A549 (cell line): ENCODE measurements around the gene GNAL. TPM values are rescaled to one million over a fixed set of nuclear protein-coding genes. Genes with fewer than 3 reads are reported as not detected.

Source experiments
- ATAC-seq, 2 experiments: fragments of 200-7000 bp in 1 of 2; fragments of >200 bp in 1 of 2; cut with Nextera tagmentation in 1 of 2; cut with Tn5 transposase in 1 of 2; 3 replicates each; pipeline versions ENCODE4 v1.8.0 to v1.9.1; 2018 to 2020; ENCODE audit warnings: mild to moderate bottlenecking in 1 of 2, moderate library complexity in 1 of 2
- CTCF ChIA-PET: fragments of 300-600 bp; sonication (Branson Sonifier 250); formaldehyde crosslinking; extraction: SDS; loops from one replicate; lab custom pipeline; 2021; ENCODE audit warnings: antibody characterized with exemption, inconsistent platforms; lab: Yijun Ruan, JAX
- POLR2A ChIA-PET: fragments of 350-600 bp; formaldehyde crosslinking; extraction: SDS; loops from one replicate; lab custom pipeline; 2021; ENCODE audit warnings: antibody characterized with exemption, inconsistent platforms; lab: Yijun Ruan, JAX
- DNase-seq, 2 experiments: peaks; one replicate each; pipeline versions ENCODE4 v3.0.0 to v3.0.0-alpha.2; 2011 to 2016; ENCODE audit warnings: low read depth in 1 of 2, low spot score in 1 of 2
- FAIRE-seq: peaks from 2 replicates; lab custom pipeline; 2011; peaks lifted over from hg19 to GRCh38; lab: Jason Lieb, UNC
- H3K27ac ChIP-seq, 2 experiments: fragments of >200 bp; sonication (Bioruptor Twin); formaldehyde crosslinking; 3 replicates each; pipeline ENCODE4 v1.5.1; 2016 to 2017
- H3K4me1 ChIP-seq: fragments of >200 bp; sonication (Bioruptor Twin); formaldehyde crosslinking; 3 replicates; pipeline ENCODE4 v1.6.1; 2016
- H3K4me2 ChIP-seq: fragments of >200 bp; sonication (Bioruptor Twin); formaldehyde crosslinking; 3 replicates; pipeline ENCODE4 v1.6.1; 2016
- H3K4me3 ChIP-seq: fragments of >200 bp; sonication (Bioruptor Twin); formaldehyde crosslinking; 3 replicates; pipeline ENCODE4 v1.5.1; 2016
- H3K9me3 ChIP-seq: fragments of >200 bp; sonication (Bioruptor Twin); formaldehyde crosslinking; 3 replicates; pipeline ENCODE4 v1.6.1; 2016
- BHLHE40 ChIP-seq: IDR thresholded peaks from 2 replicates; pipeline ENCODE4 v1.6.1; 2012; ENCODE audit warnings: low read depth, low read length, inconsistent platforms
- CBX8 ChIP-seq: fragments of 200-600 bp; sonication (generic); IDR thresholded peaks from 2 replicates; pipeline ENCODE4 v1.6.1; 2016
- CTCF ChIP-seq: fragments of >200 bp; sonication (Bioruptor Twin); formaldehyde crosslinking; IDR thresholded peaks from 3 replicates; pipeline ENCODE4 v1.5.1; 2016
- E2F6 ChIP-seq: IDR thresholded peaks from 2 replicates; pipeline ENCODE4 v1.6.1; 2012; ENCODE audit warnings: low read depth, borderline replicate concordance
- EHF ChIP-seq: fragments of 250-450 bp; sonication (Bioruptor Pico); IDR thresholded peaks from 2 replicates; pipeline ENCODE4 v1.5.0; 2020; ENCODE audit warnings: mild to moderate bottlenecking
- EHMT2 ChIP-seq: fragments of 200-600 bp; sonication (generic); IDR thresholded peaks from 2 replicates; pipeline ENCODE4 v1.6.1; 2016; ENCODE audit warnings: antibody characterized with exemption, low read depth, mild to moderate bottlenecking, moderate library complexity
- ELK1 ChIP-seq: fragments of 150-350 bp; IDR thresholded peaks from 2 replicates; pipeline ENCODE4 v1.6.1; 2014; ENCODE audit warnings: low read depth, mild to moderate bottlenecking, low read length
- FOSB ChIP-seq: fragments of 250-450 bp; sonication (Bioruptor Pico); IDR thresholded peaks from 2 replicates; pipeline ENCODE4 v1.5.0; 2020; ENCODE audit warnings: mild to moderate bottlenecking, moderate library complexity
- GATA3 ChIP-seq: IDR thresholded peaks from 2 replicates; pipeline ENCODE4 v1.6.1; 2012; ENCODE audit warnings: borderline replicate concordance
- HDAC2 ChIP-seq: fragments of 200-600 bp; sonication (generic); IDR thresholded peaks from 2 replicates; pipeline ENCODE4 v1.6.1; 2016
- HOXA7 ChIP-seq: fragments of 250-450 bp; sonication (Bioruptor Pico); IDR thresholded peaks from 2 replicates; pipeline ENCODE4 v1.5.0; 2020; ENCODE audit warnings: mild to moderate bottlenecking, moderate library complexity
- HOXB5 ChIP-seq: fragments of 250-450 bp; sonication (Bioruptor Pico); IDR thresholded peaks from 2 replicates; pipeline ENCODE4 v1.5.0; 2020; ENCODE audit warnings: mild to moderate bottlenecking, moderate library complexity
- JUN ChIP-seq, 2 experiments: fragments of >200 bp; sonication (Bioruptor Twin); formaldehyde crosslinking; IDR thresholded peaks; 2 replicates in 1 of 2; 3 replicates in 1 of 2; pipeline ENCODE4 v1.6.1; 2016 to 2017
- MAZ ChIP-seq: fragments of 150-350 bp; IDR thresholded peaks from 2 replicates; pipeline ENCODE4 v1.6.1; 2014; ENCODE audit warnings: antibody characterized with exemption, low read depth, low read length, borderline replicate concordance
- NPAS2 ChIP-seq: fragments of 250-450 bp; sonication (Bioruptor Pico); IDR thresholded peaks from 2 replicates; pipeline ENCODE4 v1.8.0; 2022; ENCODE audit warnings: mild to moderate bottlenecking, moderate library complexity, borderline replicate concordance
- RARB ChIP-seq: fragments of 250-450 bp; sonication (Bioruptor Pico); IDR thresholded peaks from 2 replicates; pipeline ENCODE4 v1.8.0; 2021; ENCODE audit warnings: mild to moderate bottlenecking, moderate library complexity
- RCOR1 ChIP-seq: fragments of 150-350 bp; IDR thresholded peaks from 2 replicates; pipeline ENCODE4 v1.6.1; 2014; ENCODE audit warnings: antibody characterized with exemption, low read length, low read depth
- RNF2 ChIP-seq: fragments of 200-600 bp; sonication (generic); IDR thresholded peaks from 2 replicates; pipeline ENCODE4 v1.6.1; 2016; ENCODE audit warnings: low read depth, mild to moderate bottlenecking, antibody characterized with exemption, moderate library complexity, borderline replicate concordance
- SREBF2 ChIP-seq: fragments of 450-650 bp; IDR thresholded peaks from 2 replicates; pipeline ENCODE4 v1.6.1; 2014; ENCODE audit warnings: mild to moderate bottlenecking, moderate library complexity
- ZC3H11A ChIP-seq: fragments of 450-650 bp; IDR thresholded peaks from 2 replicates; pipeline ENCODE4 v1.6.1; 2014; ENCODE audit warnings: antibody characterized with exemption, mild to moderate bottlenecking
- ZFP36 ChIP-seq: fragments of 450-650 bp; IDR thresholded peaks from 2 replicates; pipeline ENCODE4 v1.6.1; 2014; ENCODE audit warnings: borderline replicate concordance; ENCODE audit not compliant: partially characterized antibody
- ZNF302 ChIP-seq: fragments of 250-450 bp; sonication (Bioruptor Pico); IDR thresholded peaks from 2 replicates; pipeline ENCODE4 v1.9.0; 2021; ENCODE audit warnings: inconsistent platforms, mild to moderate bottlenecking, moderate library complexity
- WGBS: methylation state at CpG from one replicate; pipeline ENCODE4 v1.1.6; 2017; ENCODE audit errors: missing lambda C conversion rate; 5-methylcytosine and 5-hydroxymethylcytosine counted together
- polyA plus RNA-seq, 4 experiments: library from polyadenylated mRNA; depleted of rRNA in 3 of 4; stranded (reverse); fragments of >200 nt; fragmentation: RNase III in 1 of 4; extraction: RNeasy Plus Mini Kit Qiagen cat#74134 plus additional on column Dnase treatment in 1 of 4; gene quantifications; 2 replicates in 3 of 4; 3 replicates in 1 of 4; pipeline ENCODE4 v1.2.3, GENCODE V29; 2011 to 2017
- TF ChIP-seq, protein P1 (sequence below): fragments of >200 bp; sonication (Bioruptor Twin); formaldehyde crosslinking; IDR thresholded peaks from 3 replicates; pipeline ENCODE4 v1.6.1; 2016
- TF ChIP-seq, protein P2 (sequence below): fragments of 200-600 bp; sonication (generic); IDR thresholded peaks from 2 replicates; pipeline ENCODE4 v1.6.1; 2016; ENCODE audit warnings: antibody characterized with exemption, mild to moderate bottlenecking, moderate library complexity
- TF ChIP-seq, protein P3 (sequence below): fragments of 450-650 bp; IDR thresholded peaks from 2 replicates; pipeline ENCODE4 v1.6.1; 2014; ENCODE audit warnings: antibody characterized with exemption
- TF ChIP-seq, protein P4 (sequence below): fragments of >200 bp; sonication (Bioruptor Twin); formaldehyde crosslinking; IDR thresholded peaks from 2 replicates; pipeline ENCODE4 v1.6.1; 2016

The GNAL gene
- polyA plus RNA-seq, 2 of the 4 experiments (the other 2 are of a cell fraction): 5.1 to 12.9 TPM

DNA sequence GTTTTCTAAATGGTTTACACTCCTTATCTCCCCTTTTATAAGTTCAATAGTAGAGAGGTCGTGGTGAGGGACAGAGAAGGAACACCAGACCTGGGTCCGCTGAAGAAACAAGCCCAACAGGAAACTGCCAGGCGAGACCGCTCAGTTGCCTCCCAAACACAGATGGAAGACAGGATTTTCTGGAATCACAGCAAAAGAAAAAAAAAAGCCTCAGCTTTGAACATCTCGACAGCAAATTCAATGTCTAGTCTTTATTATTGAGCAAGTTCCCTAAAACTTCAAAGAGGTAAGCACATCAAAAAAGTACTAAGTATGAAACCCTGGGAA, 33.5 kb upstream of the GNAL start:
- ATAC-seq (no peak; a peak in 1 of 6 replicates), DNase-seq (no peak), FAIRE-seq (no peak)
- ChIA-PET CTCF (interaction anchor here (0.6 to 6.3 kb wide), 32 partner anchors 8 to 581 kb away, joined by 3 to 64 read pairs (median 5); partner anchors contain the start of gene GNAL), POLR2A (no interaction called here)
- H3K4me3 ChIP-seq: no peak overlapping the region
- WGBS: 55% methylated on average over 5 of the region's 5 CpGs
- H3K4me1 ChIP-seq: no peaks in the 10 kb centered on the region
- no peaks in the 10 kb centered on the region for H3K9me3 ChIP-seq
- H3K4me2 ChIP-seq: peak overlapping the region; percentile 73
- TF ChIP-seq RARB (CRISPR knock-in tag) (no peak), HOXB5 (CRISPR knock-in tag) (no peak), FOSB (CRISPR knock-in tag) (no peak), HDAC2 (no peak), ZC3H11A (no peak), SREBF2 (no peak), GATA3 (no peak), CBX8 (no peak), RNF2 (no peak), ZNF302 (CRISPR knock-in tag) (no peak), BHLHE40 (no peak), ZFP36 (no peak), MAZ (no peak), ELK1 (no peak)
- TF ChIP-seq, protein P1, sequence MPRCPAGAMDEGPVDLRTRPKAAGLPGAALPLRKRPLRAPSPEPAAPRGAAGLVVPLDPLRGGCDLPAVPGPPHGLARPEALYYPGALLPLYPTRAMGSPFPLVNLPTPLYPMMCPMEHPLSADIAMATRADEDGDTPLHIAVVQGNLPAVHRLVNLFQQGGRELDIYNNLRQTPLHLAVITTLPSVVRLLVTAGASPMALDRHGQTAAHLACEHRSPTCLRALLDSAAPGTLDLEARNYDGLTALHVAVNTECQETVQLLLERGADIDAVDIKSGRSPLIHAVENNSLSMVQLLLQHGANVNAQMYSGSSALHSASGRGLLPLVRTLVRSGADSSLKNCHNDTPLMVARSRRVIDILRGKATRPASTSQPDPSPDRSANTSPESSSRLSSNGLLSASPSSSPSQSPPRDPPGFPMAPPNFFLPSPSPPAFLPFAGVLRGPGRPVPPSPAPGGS: no peak
- TF ChIP-seq, protein P2, sequence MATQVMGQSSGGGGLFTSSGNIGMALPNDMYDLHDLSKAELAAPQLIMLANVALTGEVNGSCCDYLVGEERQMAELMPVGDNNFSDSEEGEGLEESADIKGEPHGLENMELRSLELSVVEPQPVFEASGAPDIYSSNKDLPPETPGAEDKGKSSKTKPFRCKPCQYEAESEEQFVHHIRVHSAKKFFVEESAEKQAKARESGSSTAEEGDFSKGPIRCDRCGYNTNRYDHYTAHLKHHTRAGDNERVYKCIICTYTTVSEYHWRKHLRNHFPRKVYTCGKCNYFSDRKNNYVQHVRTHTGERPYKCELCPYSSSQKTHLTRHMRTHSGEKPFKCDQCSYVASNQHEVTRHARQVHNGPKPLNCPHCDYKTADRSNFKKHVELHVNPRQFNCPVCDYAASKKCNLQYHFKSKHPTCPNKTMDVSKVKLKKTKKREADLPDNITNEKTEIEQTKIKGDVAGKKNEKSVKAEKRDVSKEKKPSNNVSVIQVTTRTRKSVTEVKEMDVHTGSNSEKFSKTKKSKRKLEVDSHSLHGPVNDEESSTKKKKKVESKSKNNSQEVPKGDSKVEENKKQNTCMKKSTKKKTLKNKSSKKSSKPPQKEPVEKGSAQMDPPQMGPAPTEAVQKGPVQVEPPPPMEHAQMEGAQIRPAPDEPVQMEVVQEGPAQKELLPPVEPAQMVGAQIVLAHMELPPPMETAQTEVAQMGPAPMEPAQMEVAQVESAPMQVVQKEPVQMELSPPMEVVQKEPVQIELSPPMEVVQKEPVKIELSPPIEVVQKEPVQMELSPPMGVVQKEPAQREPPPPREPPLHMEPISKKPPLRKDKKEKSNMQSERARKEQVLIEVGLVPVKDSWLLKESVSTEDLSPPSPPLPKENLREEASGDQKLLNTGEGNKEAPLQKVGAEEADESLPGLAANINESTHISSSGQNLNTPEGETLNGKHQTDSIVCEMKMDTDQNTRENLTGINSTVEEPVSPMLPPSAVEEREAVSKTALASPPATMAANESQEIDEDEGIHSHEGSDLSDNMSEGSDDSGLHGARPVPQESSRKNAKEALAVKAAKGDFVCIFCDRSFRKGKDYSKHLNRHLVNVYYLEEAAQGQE: no peak
- TF ChIP-seq, protein P3, sequence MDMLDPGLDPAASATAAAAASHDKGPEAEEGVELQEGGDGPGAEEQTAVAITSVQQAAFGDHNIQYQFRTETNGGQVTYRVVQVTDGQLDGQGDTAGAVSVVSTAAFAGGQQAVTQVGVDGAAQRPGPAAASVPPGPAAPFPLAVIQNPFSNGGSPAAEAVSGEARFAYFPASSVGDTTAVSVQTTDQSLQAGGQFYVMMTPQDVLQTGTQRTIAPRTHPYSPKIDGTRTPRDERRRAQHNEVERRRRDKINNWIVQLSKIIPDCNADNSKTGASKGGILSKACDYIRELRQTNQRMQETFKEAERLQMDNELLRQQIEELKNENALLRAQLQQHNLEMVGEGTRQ: no peak
- no peak overlapping the region for H3K27ac ChIP-seq

DNA sequence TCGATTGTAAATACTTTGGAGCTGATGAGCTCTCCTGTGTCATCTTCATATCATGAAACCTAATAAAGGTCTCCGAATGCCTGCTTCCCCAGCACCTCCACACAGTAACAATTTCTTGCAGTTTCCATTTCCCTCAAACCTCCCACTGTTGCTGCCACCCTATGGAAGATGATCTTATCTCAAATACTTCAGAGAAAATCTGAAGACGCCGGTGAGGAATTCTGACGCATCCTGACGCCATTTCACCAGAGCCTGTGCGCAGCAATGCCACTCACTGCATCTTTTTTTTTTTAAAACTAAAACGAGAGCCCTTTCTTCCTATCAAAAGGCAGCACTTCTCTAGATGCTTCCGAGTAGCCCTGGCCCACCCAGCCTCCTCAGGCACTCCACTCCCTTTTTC, 31.9 kb upstream of the GNAL start:
- ChIA-PET CTCF (interaction anchor here (0.6 to 6.3 kb wide), 8 partner anchors 14 to 383 kb away, joined by 3 to 64 read pairs (median 8); no protein-coding TSS in a partner anchor), POLR2A (no interaction called here)
- WGBS: 64% methylated on average over 9 of the region's 9 CpGs
- DNase-seq: no peak
- Histone ChIP-seq H3K4me2 (no peak overlapping the region), H3K27ac (no peak overlapping the region), H3K4me3 (no peak overlapping the region), H3K9me3 (no peaks in the 10 kb centered on the region), H3K4me1 (no peaks in the 10 kb centered on the region)
- ATAC-seq: no peak
- FAIRE-seq: no peak
- TF ChIP-seq RCOR1: no peak
- no peak for TF ChIP-seq ZC3H11A
- TF ChIP-seq, protein P3: no peak
- no peak for TF ChIP-seq JUN (IDR thresholded peaks at IDR 0.05)
- no peak for TF ChIP-seq NPAS2 (CRISPR knock-in tag)
- no peak for TF ChIP-seq E2F6
- TF ChIP-seq, protein P4, sequence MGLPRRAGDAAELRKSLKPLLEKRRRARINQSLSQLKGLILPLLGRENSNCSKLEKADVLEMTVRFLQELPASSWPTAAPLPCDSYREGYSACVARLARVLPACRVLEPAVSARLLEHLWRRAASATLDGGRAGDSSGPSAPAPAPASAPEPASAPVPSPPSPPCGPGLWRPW: no peak
- TF ChIP-seq EHF (CRISPR knock-in tag): no peak
- no peak for TF ChIP-seq CTCF
- TF ChIP-seq EHMT2: no peak
- TF ChIP-seq RARB (CRISPR knock-in tag): no peak
- TF ChIP-seq HOXA7: no peak
